Testis (tissue), 3 donors: ENCODE data around the gene HEXIM1. TPM values are rescaled to one million over a fixed set of nuclear protein-coding genes. Genes with fewer than 3 reads are reported as not detected.

Source experiments
- DNase-seq: peaks from one replicate; pipeline ENCODE4 v3.0.0-alpha.2; 2019
- H3K27ac ChIP-seq, 2 donors: fragments of 200-600 bp; sonication (generic); one replicate each; pipeline ENCODE4 v1.5.1; 2019
- H3K27me3 ChIP-seq: fragments of 200-600 bp; sonication (generic); one replicate; pipeline ENCODE4 v1.5.1; 2019
- H3K36me3 ChIP-seq: fragments of 200-600 bp; sonication (generic); one replicate; pipeline ENCODE4 v1.5.1; 2017; ENCODE audit warnings: low read depth; ENCODE audit errors: missing control alignments
- H3K4me1 ChIP-seq: fragments of 200-600 bp; sonication (generic); one replicate; pipeline ENCODE4 v1.5.1; 2019
- H3K4me3 ChIP-seq, 2 donors: fragments of 200-600 bp; sonication (generic); one replicate each; pipeline ENCODE4 v1.5.1; 2017 to 2019
- H3K9me3 ChIP-seq: fragments of 200-600 bp; sonication (generic); one replicate; pipeline ENCODE4 v1.5.1; 2017
- POLR2A ChIP-seq: fragments of 450-650 bp; IDR thresholded peaks from one replicate; pipeline ENCODE4 v1.6.1; 2017; ENCODE audit warnings: antibody characterized with exemption, mild to moderate bottlenecking, moderate library complexity
- WGBS, 2 donors: methylation state at CpG; one replicate each; pipeline ENCODE4 v1.1.5; 2018; 5-methylcytosine and 5-hydroxymethylcytosine counted together
- intact Hi-C: fragments of 100-400 bp; cut with DNase I; formaldehyde crosslinking; loops from one replicate; pipeline ENCODE4 v1.15.1; 2023; ENCODE audit warnings: low total_unique reads
- polyA plus RNA-seq: library from polyadenylated mRNA; stranded (reverse); fragments of 350-450 nt; fragmentation: Illumina TruSeq; extraction: RNeasy Lipid Tissue Mini Kit (QIAGEN cat#74804); gene quantifications from one replicate; pipeline ENCODE4 v1.2.3, GENCODE V29; 2014; ENCODE audit warnings: low read depth, low replicate concordance; ENCODE audit not compliant: insufficient read depth
- total RNA-seq, 2 donors: library from RNA; depleted of rRNA; stranded (reverse); fragments of >200 nt; gene quantifications; one replicate each; pipeline ENCODE4 v1.2.3, GENCODE V29; 2016
- TF ChIP-seq, protein P1 (sequence below), 3 experiments: fragments of 450-650 bp in 2 of 3; fragments of 200-600 bp in 1 of 3; sonication (generic) in 1 of 3; IDR thresholded peaks; one replicate each; pipeline ENCODE4 v1.5.1; 2016 to 2019; ENCODE audit warnings: antibody characterized with exemption in 3 of 3, mild to moderate bottlenecking in 2 of 3, moderate library complexity in 1 of 3

The HEXIM1 gene
- total and polyA plus RNA-seq, 3 donors from 2014 or later = 38.8 to 68.8 (median 51.8) TPM

DNA sequence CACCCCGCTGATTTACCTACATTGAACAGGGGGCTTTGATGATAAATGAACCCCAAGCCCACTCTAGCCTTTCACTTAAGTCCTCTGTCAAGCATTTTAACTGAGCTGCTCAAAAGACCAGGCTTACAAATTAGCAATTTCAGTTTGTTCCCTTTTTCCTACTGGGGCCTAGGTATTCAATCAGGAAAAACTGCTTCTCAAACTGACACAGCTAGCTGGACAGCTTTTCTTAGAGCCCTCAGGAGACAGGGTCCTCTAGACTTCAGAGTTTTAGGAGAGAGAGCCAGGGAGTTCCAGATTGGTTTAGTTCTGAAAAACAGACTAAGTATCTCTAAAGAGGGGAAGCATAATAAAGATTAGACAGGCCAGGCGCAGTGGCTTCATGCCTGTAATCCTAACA lies 7.2 kb downstream of the HEXIM1 start:
- Histone ChIP-seq H3K9me3 (no peaks in the 10 kb centered on the region), H3K27ac (no peak overlapping the region), H3K4me3 (no peak overlapping the region), H3K4me1 (peaks cover 47% of the 10 kb centered on the region), H3K36me3 (no peaks in the 10 kb centered on the region), H3K27me3 (no peaks in the 10 kb centered on the region)
- intact Hi-C loops = no loop called here
- TF ChIP-seq POLR2A = no peak
- TF ChIP-seq, protein P1, sequence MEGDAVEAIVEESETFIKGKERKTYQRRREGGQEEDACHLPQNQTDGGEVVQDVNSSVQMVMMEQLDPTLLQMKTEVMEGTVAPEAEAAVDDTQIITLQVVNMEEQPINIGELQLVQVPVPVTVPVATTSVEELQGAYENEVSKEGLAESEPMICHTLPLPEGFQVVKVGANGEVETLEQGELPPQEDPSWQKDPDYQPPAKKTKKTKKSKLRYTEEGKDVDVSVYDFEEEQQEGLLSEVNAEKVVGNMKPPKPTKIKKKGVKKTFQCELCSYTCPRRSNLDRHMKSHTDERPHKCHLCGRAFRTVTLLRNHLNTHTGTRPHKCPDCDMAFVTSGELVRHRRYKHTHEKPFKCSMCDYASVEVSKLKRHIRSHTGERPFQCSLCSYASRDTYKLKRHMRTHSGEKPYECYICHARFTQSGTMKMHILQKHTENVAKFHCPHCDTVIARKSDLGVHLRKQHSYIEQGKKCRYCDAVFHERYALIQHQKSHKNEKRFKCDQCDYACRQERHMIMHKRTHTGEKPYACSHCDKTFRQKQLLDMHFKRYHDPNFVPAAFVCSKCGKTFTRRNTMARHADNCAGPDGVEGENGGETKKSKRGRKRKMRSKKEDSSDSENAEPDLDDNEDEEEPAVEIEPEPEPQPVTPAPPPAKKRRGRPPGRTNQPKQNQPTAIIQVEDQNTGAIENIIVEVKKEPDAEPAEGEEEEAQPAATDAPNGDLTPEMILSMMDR (IDR thresholded peaks at IDR 0.05) = no peak
- 87 to 96% methylated on average over 2 of the region's 2 CpGs for WGBS, 2 donors
- no peak for DNase-seq

DNA sequence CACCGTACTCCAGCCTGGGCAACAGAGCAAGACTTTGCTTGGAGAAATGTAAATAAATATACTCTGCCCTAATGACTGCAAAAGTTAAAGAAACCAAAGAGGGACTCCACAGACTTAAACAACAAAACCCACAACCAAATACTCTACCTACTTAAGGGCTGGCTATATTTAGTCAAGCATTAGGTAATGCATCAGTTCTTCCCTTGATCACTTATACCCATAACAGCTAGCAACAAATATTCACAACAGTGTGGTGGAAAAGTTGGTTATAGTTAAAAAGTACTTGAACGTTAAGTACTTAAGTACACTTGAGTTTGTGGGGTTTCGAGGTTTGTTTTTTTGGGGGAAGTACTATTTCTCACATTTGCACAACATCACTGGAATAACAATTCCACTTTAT lies 8.0 kb downstream of the HEXIM1 start:
- Histone ChIP-seq H3K36me3 (no peaks in the 10 kb centered on the region), H3K9me3 (no peaks in the 10 kb centered on the region), H3K27me3 (no peaks in the 10 kb centered on the region), H3K27ac (no peak overlapping the region), H3K4me1 (peaks cover 43% of the 10 kb centered on the region), H3K4me3 (no peak overlapping the region)
- no peak for DNase-seq
- TF ChIP-seq, protein P1 (IDR thresholded peaks at IDR 0.05) = no peak
- no peak for TF ChIP-seq POLR2A
- intact Hi-C loops = no loop called here
- 94 to 95% methylated on average over 3 of the region's 3 CpGs for WGBS, 2 donors

DNA sequence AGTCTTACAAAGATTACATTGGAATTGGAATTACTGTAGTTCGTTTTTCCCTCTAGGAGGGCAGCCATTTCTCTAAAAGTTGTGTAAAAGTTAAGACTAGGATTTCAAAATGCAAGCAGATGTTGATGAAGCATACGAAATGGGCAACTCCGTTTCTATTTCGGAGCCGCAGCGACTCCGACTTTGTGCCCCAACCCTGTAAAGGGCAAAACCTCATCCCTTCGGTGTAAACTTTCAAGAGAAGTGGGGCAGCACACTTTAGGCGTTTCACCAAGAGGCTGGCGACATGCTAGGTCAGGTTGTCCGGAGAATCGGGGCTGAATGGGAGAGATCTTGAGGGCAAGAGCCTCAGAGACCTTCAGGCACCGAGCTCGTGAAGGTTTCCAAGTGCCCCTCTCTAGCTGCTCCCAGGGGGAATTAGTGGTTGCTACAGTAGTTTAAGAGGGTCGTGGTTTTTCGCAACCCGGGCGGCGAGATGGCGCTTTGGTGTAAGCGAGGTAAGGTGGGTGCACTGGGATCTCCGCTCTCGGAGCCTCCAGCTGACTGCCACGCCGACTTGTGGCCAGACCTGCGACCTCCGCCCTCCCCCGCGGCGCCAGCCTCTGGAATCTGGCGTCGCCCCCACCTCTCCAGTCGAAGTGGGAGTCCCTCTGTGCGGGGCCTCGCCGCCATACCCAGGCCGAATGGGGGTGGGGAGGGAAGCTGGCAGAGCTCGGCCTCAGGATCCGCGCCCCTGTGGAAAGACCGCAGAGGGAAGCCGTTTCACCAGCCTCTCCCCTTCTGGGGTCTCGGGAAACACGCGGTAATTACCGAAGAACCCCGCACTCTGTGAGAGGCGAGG lies 12.4 kb downstream of the HEXIM1 start:
- Histone ChIP-seq H3K27me3 (no peaks in the 10 kb centered on the region), H3K4me3 (peak overlapping the region; percentile 82 to 98), H3K9me3 (no peaks in the 10 kb centered on the region), H3K27ac (peak overlapping the region; percentile 100), H3K36me3 (no peaks in the 10 kb centered on the region), H3K4me1 (peaks cover 42% of the 10 kb centered on the region)
- 1% methylated on average over 12 to 48 of the region's 48 CpGs for WGBS, 2 donors
- DNase-seq = peak; percentile 87
- TF ChIP-seq, protein P1 (IDR thresholded peaks at IDR 0.05) = no peak
- no peak for TF ChIP-seq POLR2A
- intact Hi-C loops = no loop called here

DNA sequence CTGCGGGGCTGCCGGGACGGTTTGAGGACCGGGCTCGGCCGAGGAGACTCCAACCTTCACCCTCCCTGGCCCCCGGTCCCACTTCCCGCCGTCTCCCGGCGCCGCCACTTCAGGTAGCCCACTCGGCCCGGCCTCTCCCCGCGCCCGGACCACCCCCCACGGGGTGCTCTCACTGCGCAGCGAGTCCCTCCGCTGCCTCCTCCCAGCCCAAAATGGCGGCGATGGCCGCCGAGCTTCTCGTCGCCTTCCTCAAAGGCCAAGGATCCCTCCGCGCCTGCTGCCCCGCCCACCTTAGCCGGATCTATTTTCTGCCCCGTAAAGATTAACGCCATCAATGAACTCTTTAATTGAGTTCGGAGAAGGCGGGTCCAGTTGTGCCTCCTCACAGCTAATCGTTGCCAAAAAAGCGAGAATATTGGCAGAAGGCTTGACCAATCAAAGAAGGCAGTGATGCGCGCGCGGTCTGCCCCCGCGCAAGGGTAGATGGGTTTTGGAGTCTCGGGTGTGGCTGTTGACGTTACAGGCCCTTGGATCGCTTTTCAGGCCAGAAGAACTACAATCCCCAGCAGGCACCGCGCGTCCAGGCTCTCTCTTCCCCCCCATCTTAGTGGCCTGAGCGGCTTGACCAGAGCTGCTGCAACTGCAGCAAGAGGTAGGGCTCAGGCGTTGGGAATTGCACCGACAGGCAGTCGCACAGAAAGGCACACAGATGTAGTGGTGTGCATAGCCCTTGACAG lies 13.2 kb downstream of the HEXIM1 start, which contains the start of gene HEXIM2:
TSS of gene HEXIM2 (plus strand) at position 588 of the 737 bp plus-strand sequence. CDS start 919 bp downstream, outside the sequence.
- peak; percentile 91 for TF ChIP-seq POLR2A
- TF ChIP-seq, protein P1 (IDR thresholded peaks at IDR 0.05) = no peak
- DNase-seq = peak; percentile 99
- intact Hi-C loops = no loop called here
- H3K36me3 ChIP-seq = no peaks in the 10 kb centered on the region
- H3K27me3 ChIP-seq = no peaks in the 10 kb centered on the region
- no peaks in the 10 kb centered on the region for H3K9me3 ChIP-seq
- peak within 1 kb of the TSS; percentile 82 to 98 for H3K4me3 ChIP-seq
- H3K4me1 ChIP-seq = peaks cover 40% of the 10 kb centered on the region
- WGBS, 2 donors = 0% methylated on average over 35 to 52 of the region's 53 CpGs
- peak within 1 kb of the TSS; percentile 100 for H3K27ac ChIP-seq
